IMR-90 (cell line): ENCODE results near the gene EPO. TPM values are rescaled to one million over a fixed set of nuclear protein-coding genes. Genes with fewer than 3 reads are reported as not detected.

Experiments used
- ATAC-seq: fragments of 200-7000 bp; cut with Tn5 transposase; 2 replicates; pipeline ENCODE4 v1.9.1; 2020; ENCODE audit warnings: low read depth, mild to moderate bottlenecking, moderate library complexity
- BruUV-seq: library from RNA; stranded (reverse); fragments of 400-500 nt; replicated peaks from 2 replicates; lab custom pipeline; 2021; lab: Mats Ljungman, UMichigan
- CTCF ChIA-PET: fragments of 300-600 bp; formaldehyde crosslinking; extraction: SDS; loops from one replicate; lab custom pipeline; 2021; ENCODE audit warnings: antibody characterized with exemption; lab: Yijun Ruan, JAX
- POLR2A ChIA-PET: fragments of 300-600 bp; sonication (Branson Sonifier 250); formaldehyde crosslinking; loops from one replicate; lab custom pipeline; 2022; ENCODE audit warnings: antibody characterized with exemption; ENCODE audit not compliant: unreplicated experiment; lab: Charles Lee
- DNase-seq: peaks from one replicate; pipeline ENCODE4 v3.0.0; 2013
- H2AFZ ChIP-seq: replicated peaks from 2 replicates; pipeline ENCODE3; 2013; ENCODE audit warnings: low read length, mild to moderate bottlenecking; ENCODE audit not compliant: poor library complexity
- H2AK5ac ChIP-seq: 2 replicates; pipeline ENCODE4 v1.6.1; 2013; ENCODE audit warnings: low read depth, low read length, inconsistent platforms
- H2AK9ac ChIP-seq: replicated peaks from 2 replicates; pipeline ENCODE3; 2013; ENCODE audit warnings: mild to moderate bottlenecking, low read depth, low read length, moderate library complexity; ENCODE audit not compliant: poor library complexity
- H2BK120ac ChIP-seq: 2 replicates; pipeline ENCODE4 v1.6.1; 2013; ENCODE audit warnings: low read depth, low read length, inconsistent platforms
- H2BK15ac ChIP-seq: 3 replicates; pipeline ENCODE4 v1.6.1; 2013; ENCODE audit warnings: low read depth, low read length, inconsistent platforms
- H2BK20ac ChIP-seq: 2 replicates; pipeline ENCODE4 v1.6.1; 2013; ENCODE audit warnings: low read depth, mild to moderate bottlenecking, inconsistent platforms, low read length, moderate library complexity
- H2BK5ac ChIP-seq: 2 replicates; pipeline ENCODE4 v1.6.1; 2013; ENCODE audit warnings: mild to moderate bottlenecking, low read depth, low read length, inconsistent platforms; ENCODE audit not compliant: poor library complexity, severe bottlenecking
- H3K14ac ChIP-seq: replicated peaks from 2 replicates; pipeline ENCODE4 v1.6.1; 2013; ENCODE audit warnings: low read depth, low read length, inconsistent platforms
- H3K18ac ChIP-seq: 2 replicates; pipeline ENCODE4 v1.6.1; 2013; ENCODE audit warnings: low read depth, low read length, control low read depth
- H3K23ac ChIP-seq: 2 replicates; pipeline ENCODE4 v1.6.1; 2013; ENCODE audit warnings: low read depth, low read length, inconsistent platforms
- H3K27ac ChIP-seq: 2 replicates; pipeline ENCODE4 v1.5.1; 2013; ENCODE audit warnings: mild to moderate bottlenecking, control low read depth, low read length; ENCODE audit not compliant: insufficient read depth
- H3K27me3 ChIP-seq: 2 replicates; pipeline ENCODE4 v1.6.1; 2013; ENCODE audit warnings: low read length; ENCODE audit not compliant: control insufficient read depth, insufficient read depth
- H3K36me3 ChIP-seq: 2 replicates; pipeline ENCODE4 v1.6.1; 2013; ENCODE audit warnings: low read length, mixed read lengths; ENCODE audit not compliant: control insufficient read depth, insufficient read depth
- H3K4ac ChIP-seq: 2 replicates; pipeline ENCODE4 v1.6.1; 2013; ENCODE audit warnings: low read depth, low read length, inconsistent platforms
- H3K4me1 ChIP-seq: 2 replicates; pipeline ENCODE4 v1.6.1; 2013; ENCODE audit warnings: low read length, mixed read lengths; ENCODE audit not compliant: control insufficient read depth, insufficient read depth
- H3K4me2 ChIP-seq: 2 replicates; pipeline ENCODE4 v1.6.1; 2013; ENCODE audit warnings: low read depth, mild to moderate bottlenecking, control low read depth, low read length, moderate library complexity
- H3K4me3 ChIP-seq: 2 replicates; pipeline ENCODE4 v1.5.1; 2013; ENCODE audit warnings: low read depth, mild to moderate bottlenecking, control low read depth, low read length, moderate library complexity; ENCODE audit not compliant: insufficient read depth
- H3K56ac ChIP-seq: 2 replicates; pipeline ENCODE4 v1.6.1; 2013; ENCODE audit warnings: low read length, inconsistent platforms; ENCODE audit not compliant: insufficient read depth; ENCODE audit errors: extremely low read depth
- H3K79me1 ChIP-seq, 2 experiments: 2 replicates each; pipeline ENCODE4 v1.6.1; 2013; ENCODE audit warnings: low read length in 2 of 2, inconsistent platforms in 1 of 2, low read depth in 1 of 2
- H3K9ac ChIP-seq: 2 replicates; pipeline ENCODE4 v1.6.1; 2013; ENCODE audit warnings: low read depth, low read length, control low read depth
- H3K9me1 ChIP-seq: 2 replicates; pipeline ENCODE4 v1.6.1; 2013; ENCODE audit warnings: low read length, inconsistent platforms; ENCODE audit not compliant: insufficient read depth
- H3K9me3 ChIP-seq: 2 replicates; pipeline ENCODE4 v1.6.1; 2013; ENCODE audit warnings: low read length; ENCODE audit not compliant: control insufficient read depth, insufficient read depth
- H4K20me1 ChIP-seq: 2 replicates; pipeline ENCODE4 v1.6.1; 2013; ENCODE audit warnings: low read length, inconsistent platforms; ENCODE audit not compliant: insufficient read depth
- H4K5ac ChIP-seq: 2 replicates; pipeline ENCODE4 v1.6.1; 2013; ENCODE audit warnings: mild to moderate bottlenecking, low read depth, low read length, control low read depth
- H4K8ac ChIP-seq, 2 experiments: 2 replicates each; pipeline ENCODE4 v1.6.1; 2013; ENCODE audit warnings: low read depth in 2 of 2, low read length in 2 of 2, control low read depth in 1 of 2, inconsistent platforms in 1 of 2
- H4K91ac ChIP-seq: 2 replicates; pipeline ENCODE4 v1.6.1; 2013; ENCODE audit warnings: low read depth, low read length, inconsistent platforms; ENCODE audit not compliant: insufficient read depth
- BHLHE40 ChIP-seq: fragments of 150-350 bp; IDR thresholded peaks from 2 replicates; pipeline ENCODE4 v1.6.1; 2016; ENCODE audit warnings: mild to moderate bottlenecking, low read depth, low read length
- CEBPB ChIP-seq: IDR thresholded peaks from 2 replicates; pipeline ENCODE4 v1.6.1; 2012; ENCODE audit warnings: low read depth, low read length, improper control_type of control experiment
- MAZ ChIP-seq: IDR thresholded peaks from 2 replicates; pipeline ENCODE4 v1.6.1; 2012; ENCODE audit warnings: low read depth, mild to moderate bottlenecking, low read length, improper control_type of control experiment, moderate library complexity, borderline replicate concordance
- RFX5 ChIP-seq: IDR thresholded peaks from 2 replicates; pipeline ENCODE4 v1.8.0; 2012; ENCODE audit warnings: low read depth, mild to moderate bottlenecking, low read length, moderate library complexity
- WGBS, 2 experiments: methylation state at CpG; one replicate each; pipeline versions ENCODE4 v1.1.5 to v1.1.7; 2013; ENCODE audit warnings: missing lambda C conversion rate in 2 of 2; ENCODE audit not compliant: insufficient read length in 1 of 2; ENCODE audit errors: extremely low coverage in 2 of 2; 5-methylcytosine and 5-hydroxymethylcytosine counted together
- dilution Hi-C: fragments of 300-500 bp; cut with HindIII; formaldehyde crosslinking; loops from one replicate; pipeline ENCODE4 v1.14.3; 2018; ENCODE audit warnings: low sequenced_read_pairs; ENCODE audit not compliant: unreplicated experiment
- in situ Hi-C: fragments of 300-500 bp; cut with MboI; formaldehyde crosslinking; loops from 3 replicates; pipeline ENCODE4 v1.14.3; 2019; ENCODE audit warnings: low sequenced_read_pairs, inconsistent platforms, mixed read lengths
- intact Hi-C: fragments of 100-400 bp; cut with micrococcal nuclease; formaldehyde crosslinking; loops from 2 replicates; pipeline ENCODE4 v1.10.0; 2022
- polyA plus RNA-seq, 3 experiments: library from polyadenylated mRNA; depleted of rRNA; stranded (reverse); fragments of >200 nt; gene quantifications; 2 replicates each; pipeline ENCODE4 v1.2.3, GENCODE V29; 2012; ENCODE audit warnings: low replicate concordance in 1 of 3
- total RNA-seq: library from RNA; depleted of rRNA; stranded (reverse); fragments of >200 nt; gene quantifications from 2 replicates; pipeline ENCODE4 v1.2.3, GENCODE V29; 2012

Gene EPO
- total and polyA plus RNA-seq, 2 of the 4 experiments (the other 2 are of a cell fraction), result not detected

GRCh38 chr7:100745184-100745583 is 24.9 kb downstream of the EPO start:
- H2AK9ac ChIP-seq, result peak overlapping the region; percentile 23
- no peak overlapping the region for H4K5ac ChIP-seq
- H4K20me1 ChIP-seq, result no peaks in the 10 kb centered on the region
- H3K14ac ChIP-seq, result no peak overlapping the region
- no peak overlapping the region for H2BK15ac ChIP-seq
- peak; percentile 96 for ATAC-seq
- no peaks in the 10 kb centered on the region for H3K9me1 ChIP-seq
- no peak overlapping the region for H2BK20ac ChIP-seq
- no peak overlapping the region for H3K9ac ChIP-seq
- in situ Hi-C loops (no loop called here), intact Hi-C loops (no loop called here), dilution Hi-C loops (no loop called here)
- H3K79me1 ChIP-seq, result no peaks in the 10 kb centered on the region
- H2BK120ac ChIP-seq, result no peak overlapping the region
- H2BK5ac ChIP-seq, result no peak overlapping the region
- no peaks in the 10 kb centered on the region for H3K36me3 ChIP-seq
- H2AK5ac ChIP-seq, result no peak overlapping the region
- no peak overlapping the region for H3K56ac ChIP-seq
- TF ChIP-seq MAZ (no peak), RFX5 (peak; percentile 80), BHLHE40 (peak; percentile 35; the same call in 1 of the 2 replicates), CEBPB (peak; percentile 77)
- H4K91ac ChIP-seq, result no peak overlapping the region
- H4K8ac ChIP-seq, result no peak overlapping the region
- peak overlapping the region; percentile 46 for H3K4me3 ChIP-seq
- no peak overlapping the region for H3K4ac ChIP-seq
- DNase-seq, result peak; percentile 53
- CTCF ChIA-PET, result no interaction called here
- H3K9me3 ChIP-seq, result no peaks in the 10 kb centered on the region
- 23% methylated on average over 7 of the region's 28 CpGs; no CpG with 5 or more reads in 1 of the 2 experiments for WGBS, 2 experiments
- peaks cover 13% of the 10 kb centered on the region for H3K27me3 ChIP-seq
- no TSS peak for BruUV-seq
- no peak overlapping the region for H3K23ac ChIP-seq
- no peak overlapping the region for H3K27ac ChIP-seq
- H3K18ac ChIP-seq, result no peak overlapping the region
- H2AFZ ChIP-seq, result peak overlapping the region; percentile 90
- POLR2A ChIA-PET, result no interaction called here
- H3K4me1 ChIP-seq, result no peaks in the 10 kb centered on the region
- peak overlapping the region; percentile 68; the same call in 1 of the 2 replicates for H3K4me2 ChIP-seq
